GM12875 (cell line): ENCODE results near the gene C17orf113.

Experiments
- H3K4me3 ChIP-seq: one replicate; pipeline ENCODE4 v1.5.1; 2011; ENCODE audit warnings: low read depth, low read length, control low read depth
- TF ChIP-seq, protein P1 (sequence below): IDR thresholded peaks from 2 replicates; pipeline ENCODE4 v1.5.1; 2011; ENCODE audit warnings: low read depth, mild to moderate bottlenecking, control low read depth, inconsistent platforms, low read length, moderate library complexity, borderline replicate concordance; ENCODE audit not compliant: insufficient read depth

The C17orf113 gene

DNA sequence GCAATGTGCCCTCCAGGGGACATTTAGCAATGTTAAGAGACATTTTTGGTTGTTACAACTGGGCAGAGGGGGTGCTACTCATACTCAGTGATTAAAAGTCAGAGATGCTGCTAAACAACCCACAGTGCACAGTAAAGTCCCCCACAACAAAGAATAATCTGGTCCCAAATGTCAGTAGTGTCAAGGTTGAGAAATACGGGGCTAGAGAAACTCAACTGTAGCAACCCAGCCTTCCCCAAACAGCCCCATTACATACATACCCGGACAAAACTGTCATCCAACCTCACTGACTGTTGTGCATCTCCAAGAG lies 53.6 kb downstream of the C17orf113 start:
- H3K4me3 ChIP-seq = no peak overlapping the region
- TF ChIP-seq, protein P1, sequence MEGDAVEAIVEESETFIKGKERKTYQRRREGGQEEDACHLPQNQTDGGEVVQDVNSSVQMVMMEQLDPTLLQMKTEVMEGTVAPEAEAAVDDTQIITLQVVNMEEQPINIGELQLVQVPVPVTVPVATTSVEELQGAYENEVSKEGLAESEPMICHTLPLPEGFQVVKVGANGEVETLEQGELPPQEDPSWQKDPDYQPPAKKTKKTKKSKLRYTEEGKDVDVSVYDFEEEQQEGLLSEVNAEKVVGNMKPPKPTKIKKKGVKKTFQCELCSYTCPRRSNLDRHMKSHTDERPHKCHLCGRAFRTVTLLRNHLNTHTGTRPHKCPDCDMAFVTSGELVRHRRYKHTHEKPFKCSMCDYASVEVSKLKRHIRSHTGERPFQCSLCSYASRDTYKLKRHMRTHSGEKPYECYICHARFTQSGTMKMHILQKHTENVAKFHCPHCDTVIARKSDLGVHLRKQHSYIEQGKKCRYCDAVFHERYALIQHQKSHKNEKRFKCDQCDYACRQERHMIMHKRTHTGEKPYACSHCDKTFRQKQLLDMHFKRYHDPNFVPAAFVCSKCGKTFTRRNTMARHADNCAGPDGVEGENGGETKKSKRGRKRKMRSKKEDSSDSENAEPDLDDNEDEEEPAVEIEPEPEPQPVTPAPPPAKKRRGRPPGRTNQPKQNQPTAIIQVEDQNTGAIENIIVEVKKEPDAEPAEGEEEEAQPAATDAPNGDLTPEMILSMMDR = no peak

DNA sequence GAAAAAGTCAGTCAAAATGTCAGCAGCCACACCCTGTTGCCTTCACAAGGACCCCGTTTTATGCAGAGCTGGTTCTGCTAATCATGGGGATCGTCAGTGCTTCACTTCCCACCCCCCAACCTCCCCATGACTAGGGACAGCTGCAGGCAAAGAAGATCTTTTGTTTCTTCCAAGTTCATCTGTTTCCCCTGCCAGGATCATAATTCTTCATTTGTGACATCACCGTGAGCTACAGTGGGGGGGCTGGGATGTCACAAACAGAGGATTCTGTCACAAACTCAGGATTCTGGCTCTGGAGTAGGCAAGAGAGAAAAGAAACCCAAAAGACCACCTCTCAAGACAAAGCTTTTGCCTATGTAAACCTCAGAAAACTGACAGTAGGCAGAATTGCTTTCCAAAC lies 57.8 kb downstream of the C17orf113 start:
- no peak overlapping the region for H3K4me3 ChIP-seq
- TF ChIP-seq, protein P1 = no peak

DNA sequence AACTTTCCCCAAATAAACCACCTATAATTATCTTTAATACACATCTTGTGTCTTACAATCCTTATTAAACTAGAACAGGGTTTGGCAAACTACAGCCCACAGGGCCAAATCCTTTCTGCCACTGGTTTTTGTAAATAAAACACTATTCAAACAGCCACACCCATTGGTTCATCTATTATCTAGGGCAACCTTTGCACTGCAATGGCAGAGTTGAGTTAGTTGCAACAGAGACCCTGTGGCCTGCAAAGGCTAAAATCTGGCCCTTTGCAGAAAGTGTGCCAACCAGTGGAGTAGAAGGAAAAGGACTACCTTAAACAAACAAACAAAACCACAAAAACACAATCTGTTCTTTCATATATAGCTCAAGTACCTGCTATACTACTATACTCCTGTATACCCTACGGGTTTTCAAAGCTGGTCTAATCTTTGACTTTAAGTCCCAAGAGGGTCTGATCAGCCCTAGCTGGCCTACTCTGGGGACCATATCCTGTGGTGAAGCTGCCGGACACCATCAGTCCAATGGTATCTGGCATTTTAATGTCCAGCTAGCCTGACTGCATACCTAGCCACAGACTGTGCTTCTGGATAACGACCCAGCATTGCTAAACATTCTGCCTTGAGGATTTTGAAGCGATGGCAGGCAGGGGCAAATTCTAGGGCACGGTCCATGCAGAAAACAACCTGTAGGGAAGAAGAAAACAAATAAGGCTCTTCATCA lies 60.5 kb downstream of the C17orf113 start:
- no peak overlapping the region for H3K4me3 ChIP-seq

DNA sequence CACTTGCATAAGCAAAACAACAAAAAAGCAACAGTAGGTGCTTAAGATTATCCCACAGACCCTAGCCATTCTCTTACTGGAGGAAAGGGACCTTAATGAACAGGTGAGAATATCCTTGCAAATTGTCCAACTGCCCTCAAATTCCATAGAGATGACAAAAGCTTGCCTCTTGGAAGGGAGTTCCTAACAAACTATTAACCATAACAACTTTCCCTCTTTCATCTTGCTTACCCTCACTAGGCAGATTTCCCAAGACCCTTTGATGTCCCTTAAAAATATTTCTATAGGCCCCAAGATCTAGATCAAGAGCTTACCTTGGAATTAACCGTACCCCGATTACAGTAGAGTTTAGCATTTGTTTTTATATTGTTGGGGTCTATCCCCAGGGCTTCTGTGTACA lies 62.0 kb downstream of the C17orf113 start:
- TF ChIP-seq, protein P1 = no peak
- no peak overlapping the region for H3K4me3 ChIP-seq

More for the DNA sequence above, 60.5 kb downstream of the C17orf113 start:
- TF ChIP-seq, protein P1 = no peak
